NCI-H146 treated with DMSO at 0.1 percent for 48 hours (cell line): Measurements from ENCODE around the gene CCDC172.

ENCODE experiments used
- DNase-seq: peaks from one replicate; lab custom pipeline; 2025; ENCODE audit not compliant: unreplicated experiment; lab: John Stamatoyannopoulos, UW

CCDC172 gene

DNA sequence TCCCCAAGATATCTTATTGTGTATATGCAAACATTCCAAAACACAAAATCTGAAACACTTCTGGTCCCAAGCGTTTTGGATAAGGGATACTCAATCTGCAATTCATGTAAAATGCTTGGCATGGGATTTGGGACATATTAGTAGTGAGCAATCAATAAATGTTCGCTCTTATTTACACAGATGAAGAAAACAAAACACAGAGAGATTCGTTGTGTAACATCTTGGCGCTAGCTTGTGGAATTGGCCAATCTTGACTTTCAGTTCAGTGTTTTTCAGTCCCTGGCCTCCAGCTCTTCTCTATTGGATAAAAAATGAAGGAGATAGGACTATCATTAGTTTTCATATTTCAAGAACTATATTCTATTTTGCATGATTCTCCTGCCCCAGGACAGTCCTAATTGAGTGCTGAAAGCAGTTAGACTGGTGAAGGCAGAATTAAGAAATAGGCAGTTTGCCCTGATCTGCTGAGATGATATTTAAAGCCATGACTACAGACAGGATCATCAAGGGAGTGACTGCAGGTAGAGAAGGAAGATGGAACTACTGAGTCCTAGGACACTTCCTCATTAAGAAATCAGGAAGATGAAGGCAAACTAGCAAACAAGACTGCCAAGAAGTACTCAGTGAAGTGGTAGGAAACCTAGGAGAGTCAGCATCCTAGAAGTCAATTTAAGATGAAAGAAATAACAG lies 105.2 kb downstream of the CCDC172 start:
- no peak for DNase-seq
